ENCODE measurements around the gene PCSK4.

DNA sequence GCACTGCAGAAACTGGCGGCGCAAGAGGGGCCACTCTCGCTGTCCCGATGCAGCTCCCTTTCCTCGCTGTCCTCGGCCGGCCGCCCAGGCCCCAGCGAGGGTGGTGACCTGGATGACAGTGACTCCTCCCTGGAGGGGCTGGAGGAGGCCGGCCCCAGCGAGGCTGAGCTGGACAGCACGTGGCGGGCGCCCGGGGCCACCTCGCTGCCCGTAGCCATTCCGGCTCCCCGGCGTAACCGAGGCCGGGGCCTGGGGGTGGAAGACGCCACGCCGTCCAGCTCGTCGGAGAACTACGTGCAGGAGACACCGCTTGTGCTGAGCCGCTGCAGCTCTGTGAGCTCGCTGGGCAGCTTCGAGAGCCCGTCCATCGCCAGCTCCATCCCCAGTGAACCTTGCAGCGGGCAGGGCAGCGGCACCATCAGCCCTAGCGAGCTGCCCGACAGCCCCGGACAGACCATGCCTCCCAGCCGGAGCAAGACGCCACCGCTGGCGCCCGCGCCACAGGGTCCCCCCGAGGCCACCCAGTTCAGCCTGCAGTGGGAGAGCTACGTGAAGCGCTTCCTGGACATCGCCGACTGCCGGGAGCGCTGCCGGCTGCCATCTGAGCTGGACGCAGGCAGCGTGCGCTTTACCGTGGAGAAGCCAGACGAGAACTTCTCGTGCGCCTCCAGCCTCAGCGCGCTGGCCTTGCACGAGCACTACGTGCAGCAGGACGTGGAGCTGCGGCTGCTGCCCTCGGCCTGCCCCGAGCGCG, 23.5 kb downstream of the PCSK4 start:
- TF ChIP-seq, protein P1, sequence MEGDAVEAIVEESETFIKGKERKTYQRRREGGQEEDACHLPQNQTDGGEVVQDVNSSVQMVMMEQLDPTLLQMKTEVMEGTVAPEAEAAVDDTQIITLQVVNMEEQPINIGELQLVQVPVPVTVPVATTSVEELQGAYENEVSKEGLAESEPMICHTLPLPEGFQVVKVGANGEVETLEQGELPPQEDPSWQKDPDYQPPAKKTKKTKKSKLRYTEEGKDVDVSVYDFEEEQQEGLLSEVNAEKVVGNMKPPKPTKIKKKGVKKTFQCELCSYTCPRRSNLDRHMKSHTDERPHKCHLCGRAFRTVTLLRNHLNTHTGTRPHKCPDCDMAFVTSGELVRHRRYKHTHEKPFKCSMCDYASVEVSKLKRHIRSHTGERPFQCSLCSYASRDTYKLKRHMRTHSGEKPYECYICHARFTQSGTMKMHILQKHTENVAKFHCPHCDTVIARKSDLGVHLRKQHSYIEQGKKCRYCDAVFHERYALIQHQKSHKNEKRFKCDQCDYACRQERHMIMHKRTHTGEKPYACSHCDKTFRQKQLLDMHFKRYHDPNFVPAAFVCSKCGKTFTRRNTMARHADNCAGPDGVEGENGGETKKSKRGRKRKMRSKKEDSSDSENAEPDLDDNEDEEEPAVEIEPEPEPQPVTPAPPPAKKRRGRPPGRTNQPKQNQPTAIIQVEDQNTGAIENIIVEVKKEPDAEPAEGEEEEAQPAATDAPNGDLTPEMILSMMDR (IDR thresholded peaks at IDR 0.05), result no peak
- no peak for TF ChIP-seq POLR2A (IDR thresholded peaks at IDR 0.05)
- TF ChIP-seq POLR2AphosphoS5 (IDR thresholded peaks at IDR 0.05), result no peak

Measured in transverse colon (tissue), 4 donors.